Eye (tissue), 1 donor: ENCODE data around the gene CFAP58.
"Not testable (repeated sequence)": the region's sequence is repeated elsewhere in the genome, so short reads cannot be mapped to it uniquely, and the experiment has no call there.

Source experiments
- DNase-seq: peaks from one replicate; pipeline ENCODE4 v3.0.0-alpha.2; 2015

CFAP58 gene

DNA sequence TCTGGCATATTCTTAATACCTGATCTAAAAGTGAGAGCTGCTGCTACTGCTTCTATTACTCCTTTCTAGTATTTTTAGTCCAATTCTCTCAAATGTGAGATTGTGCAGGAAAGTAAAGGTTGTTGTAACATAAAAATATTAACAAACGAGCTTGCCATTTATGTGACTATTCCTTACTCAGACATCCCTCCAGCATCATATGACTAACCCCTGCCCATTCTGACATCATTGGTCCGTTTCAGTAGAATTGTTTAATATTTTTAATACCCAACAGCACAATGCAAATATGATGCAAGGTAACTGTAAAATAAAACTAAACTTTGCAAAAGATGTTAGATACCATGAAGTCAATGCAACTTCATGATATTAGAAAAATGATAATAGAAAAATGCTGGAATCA is 83.6 kb downstream of the CFAP58 start:
- DNase-seq: no peak

DNA sequence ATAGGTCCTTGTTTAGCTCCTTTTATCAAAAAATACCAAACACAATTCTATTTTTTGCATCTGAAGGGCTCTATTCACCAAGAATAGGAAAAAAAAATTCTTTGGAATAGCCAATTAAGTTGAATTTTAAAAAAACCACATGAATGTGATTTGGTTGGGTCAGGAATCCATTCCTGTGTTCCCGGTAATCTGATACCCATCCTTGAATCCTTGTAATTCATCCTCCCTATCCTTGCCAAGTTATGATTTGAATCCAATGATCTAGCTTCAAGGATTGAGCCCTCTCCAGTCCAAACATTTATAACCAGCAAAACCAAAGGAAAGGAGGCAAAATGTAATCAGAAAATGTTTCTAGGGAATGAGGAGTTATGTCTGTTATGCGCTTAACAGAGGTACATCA is 86.6 kb downstream of the CFAP58 start:
- no peak for DNase-seq

DNA sequence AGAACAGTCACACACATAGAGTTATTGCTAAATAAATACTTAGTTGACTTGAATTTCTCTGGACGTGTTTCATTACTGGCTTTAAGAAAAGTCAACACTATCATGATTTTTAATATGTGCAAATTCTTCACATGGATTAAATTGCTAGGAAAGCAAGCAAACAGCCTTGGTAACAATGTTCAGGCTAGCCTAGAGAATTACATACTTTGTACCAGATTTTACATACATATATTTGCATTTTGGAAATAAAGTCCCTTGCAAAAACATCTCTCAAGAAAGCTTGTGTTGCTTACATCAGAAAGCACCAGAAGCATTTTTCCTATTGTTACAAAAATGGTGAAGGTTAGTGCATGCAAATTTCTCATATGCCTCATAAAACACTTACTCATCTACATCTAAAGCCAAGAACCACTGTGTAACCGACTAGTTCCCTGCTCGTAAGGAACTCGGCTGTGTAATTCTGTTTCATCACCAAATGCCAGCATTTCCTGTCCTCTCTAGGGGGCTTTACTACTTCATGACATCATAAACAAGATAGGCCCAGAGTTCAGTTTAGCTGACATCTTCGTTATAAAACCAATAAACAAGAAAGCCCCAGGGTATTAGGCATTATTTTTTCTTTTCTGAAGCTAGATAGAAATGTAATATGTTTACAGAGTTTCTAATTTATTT is 87.8 kb downstream of the CFAP58 start:
- DNase-seq: peak; percentile 40

DNA sequence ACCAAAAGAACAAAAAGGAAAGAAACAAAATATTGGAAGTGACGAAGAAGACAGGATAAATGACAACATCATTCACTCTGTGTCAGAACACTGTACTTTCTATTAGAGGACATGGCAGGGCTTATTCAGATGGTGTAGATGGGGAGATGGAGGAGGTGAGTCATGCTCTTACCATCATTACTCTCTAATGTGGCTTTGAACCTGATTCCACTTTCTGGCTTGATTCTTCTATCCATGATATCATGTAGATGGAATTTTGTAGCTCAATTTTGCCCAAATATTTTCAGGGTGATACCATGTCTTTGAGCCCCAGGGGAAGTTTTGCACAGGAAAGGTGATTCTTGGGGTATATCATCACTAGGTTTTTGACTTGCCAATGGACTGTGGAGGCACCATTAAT is 91.7 kb downstream of the CFAP58 start:
- no peak for DNase-seq

DNA sequence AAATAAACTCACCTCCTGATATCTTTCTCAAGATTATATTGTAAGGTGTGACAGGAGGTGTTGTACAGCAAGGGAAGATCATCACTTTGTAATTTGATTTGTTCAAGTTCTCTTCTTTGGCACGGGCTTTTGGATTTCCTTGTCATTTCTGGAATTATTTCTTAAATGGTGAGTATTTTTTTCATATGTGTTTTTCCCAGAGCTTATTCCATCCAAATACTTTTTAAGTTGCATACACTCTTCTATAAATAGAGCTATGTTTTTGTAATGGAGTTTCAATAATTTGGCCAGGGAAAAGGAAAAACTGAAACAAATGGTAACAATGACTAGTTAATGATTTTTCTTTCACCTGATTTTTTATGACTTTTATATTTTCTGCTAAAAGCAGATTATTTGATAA is 92.5 kb downstream of the CFAP58 start:
- no peak for DNase-seq

DNA sequence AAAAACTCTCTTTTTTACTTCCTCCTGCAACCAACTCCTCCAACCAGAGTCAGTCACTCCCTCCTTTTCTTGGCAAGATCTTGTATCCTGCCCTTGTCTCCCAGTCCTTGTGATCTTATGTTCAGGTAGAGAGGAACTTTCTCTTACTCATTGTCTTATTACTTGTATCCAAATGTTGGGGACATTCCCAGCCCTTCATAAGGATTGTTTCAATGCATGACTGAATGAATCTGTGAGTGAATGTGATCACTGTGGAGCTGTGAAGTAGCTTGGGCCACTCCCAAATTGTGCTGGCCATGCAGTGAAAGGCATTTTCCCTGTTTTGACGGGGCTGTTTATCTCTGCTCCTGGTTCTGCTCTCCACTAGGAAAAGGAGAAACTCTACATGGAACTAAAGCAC is 93.7 kb downstream of the CFAP58 start:
- DNase-seq: no peak

DNA sequence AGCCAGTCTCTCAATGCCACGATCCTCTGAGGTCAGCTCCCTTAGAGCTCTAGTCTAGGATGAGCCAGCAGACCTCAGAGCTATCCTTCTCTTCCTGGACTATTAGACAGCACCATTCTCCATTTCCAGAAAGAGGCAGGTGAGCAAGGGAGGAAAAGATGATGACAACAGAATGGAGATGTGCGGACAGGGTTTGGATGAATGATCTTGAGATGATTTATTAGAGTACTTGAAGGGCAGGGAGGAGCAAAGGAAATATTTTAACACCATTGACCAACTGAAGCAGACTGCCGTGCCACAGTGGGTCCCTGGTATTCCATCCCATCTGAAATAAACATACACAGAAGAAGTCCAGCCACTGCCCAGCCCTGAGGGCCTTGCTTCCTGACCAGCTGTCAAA is 94.3 kb downstream of the CFAP58 start:
- DNase-seq: no peak

DNA sequence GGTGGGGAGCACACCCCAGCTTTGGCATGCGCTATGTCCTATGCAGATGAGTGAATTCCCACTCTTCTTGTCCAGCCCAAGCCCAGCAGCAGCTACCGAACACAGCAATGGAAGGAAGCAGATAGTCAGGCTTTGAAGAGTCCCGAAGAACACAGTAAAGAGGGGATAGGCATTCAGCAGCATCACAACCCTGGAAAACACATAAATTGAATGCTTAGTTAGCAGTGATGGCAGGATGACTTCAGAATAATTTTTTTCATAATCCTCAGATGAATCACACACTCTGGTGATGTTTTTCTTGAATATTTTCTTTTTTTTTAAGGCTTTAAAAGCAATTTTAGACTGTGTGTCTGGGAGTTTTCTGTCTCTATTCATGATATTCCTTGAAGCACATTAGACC is 95.8 kb downstream of the CFAP58 start:
- DNase-seq: no peak

DNA sequence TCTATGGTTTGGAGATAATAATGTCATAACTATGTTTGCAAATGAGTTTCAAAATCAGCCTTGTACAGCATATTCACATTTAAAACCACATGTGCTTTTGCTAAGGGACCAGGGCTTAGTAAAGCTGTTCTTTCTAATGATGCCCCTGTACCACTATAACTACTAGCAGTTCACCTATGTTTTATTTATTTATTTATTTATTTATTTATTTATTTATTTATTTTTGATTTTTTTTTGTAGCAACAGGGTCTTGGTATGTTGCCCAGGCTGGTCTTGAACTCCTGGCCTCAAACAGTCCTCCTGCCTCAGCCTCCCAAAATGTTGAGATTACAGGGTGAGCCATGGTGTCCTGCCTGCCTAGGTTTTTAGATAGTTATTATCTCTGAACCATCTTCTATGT is 96.9 kb downstream of the CFAP58 start:
- DNase-seq: no peak

DNA sequence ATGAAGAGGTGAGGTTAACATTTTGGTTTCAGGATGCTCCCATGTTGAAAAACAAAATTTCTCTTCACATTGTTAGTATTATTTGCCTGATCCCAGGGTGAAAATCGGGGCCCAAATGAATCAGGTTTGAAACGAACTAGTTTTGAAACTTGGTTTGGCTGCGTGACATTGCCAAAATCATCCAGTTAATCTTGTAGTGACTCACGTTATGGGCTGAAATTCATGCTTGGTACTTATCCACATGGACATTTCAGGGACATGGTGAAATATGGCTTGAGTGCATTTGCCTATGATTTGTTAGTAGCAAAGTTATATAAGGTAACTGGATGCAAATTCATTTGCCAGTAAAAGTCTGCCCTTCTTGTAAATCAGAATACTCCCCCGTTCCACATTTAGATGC is 97.3 kb downstream of the CFAP58 start:
- DNase-seq: no peak

DNA sequence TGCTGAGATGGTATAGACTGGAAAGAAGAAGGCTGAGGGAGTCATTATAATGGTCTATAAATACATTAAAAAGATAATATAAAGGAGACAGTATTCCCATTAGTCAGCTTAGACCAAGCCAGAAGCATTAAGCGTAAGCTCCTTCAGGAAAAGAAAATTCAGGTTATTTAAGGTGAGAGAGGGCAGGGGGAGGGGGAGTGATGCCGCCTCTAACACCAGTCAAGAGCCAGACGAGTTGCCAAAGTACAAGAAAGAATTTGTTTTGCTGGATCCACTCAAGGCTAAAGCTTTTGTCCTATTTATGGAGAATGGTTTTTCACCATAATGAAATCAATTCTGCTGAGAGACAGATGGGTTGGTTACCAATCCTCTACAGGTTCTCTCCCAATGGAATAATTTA is 99.3 kb downstream of the CFAP58 start:
- DNase-seq: no peak

DNA sequence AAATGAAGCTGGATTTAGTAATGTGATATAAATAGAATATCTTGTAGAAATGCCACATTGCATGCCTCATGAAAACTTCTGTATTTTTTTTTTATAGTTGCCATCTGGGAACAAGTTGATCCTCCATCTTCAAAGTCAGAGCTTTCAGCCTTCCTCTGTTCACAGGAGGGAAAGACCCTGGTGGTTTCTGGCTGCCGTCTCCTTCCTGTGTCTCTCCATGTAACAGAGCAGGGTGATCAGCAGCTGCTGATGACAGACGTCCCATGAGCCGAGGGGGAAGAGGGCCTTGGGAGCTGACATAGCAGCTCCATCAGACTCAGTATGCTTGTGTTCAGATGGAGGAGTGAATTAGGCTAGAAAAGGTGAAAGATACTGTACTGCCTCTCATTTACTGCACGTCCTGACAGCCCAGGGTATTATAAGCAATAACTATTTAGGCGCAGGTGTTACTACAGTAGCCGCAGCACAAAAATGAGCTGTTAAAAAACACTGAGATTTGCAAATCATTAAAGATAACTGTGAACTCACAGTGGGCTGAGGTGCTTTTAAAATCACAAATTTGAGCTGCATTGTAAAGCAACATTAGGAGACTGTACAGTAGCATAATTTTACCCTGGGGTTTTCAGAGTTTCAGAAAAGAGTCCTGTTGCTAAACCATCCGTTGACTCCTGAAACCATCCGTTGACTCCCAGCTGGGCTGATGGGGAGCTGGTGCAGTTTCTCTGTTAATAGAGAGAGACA is 103.3 kb downstream of the CFAP58 start:
- DNase-seq: no peak

DNA sequence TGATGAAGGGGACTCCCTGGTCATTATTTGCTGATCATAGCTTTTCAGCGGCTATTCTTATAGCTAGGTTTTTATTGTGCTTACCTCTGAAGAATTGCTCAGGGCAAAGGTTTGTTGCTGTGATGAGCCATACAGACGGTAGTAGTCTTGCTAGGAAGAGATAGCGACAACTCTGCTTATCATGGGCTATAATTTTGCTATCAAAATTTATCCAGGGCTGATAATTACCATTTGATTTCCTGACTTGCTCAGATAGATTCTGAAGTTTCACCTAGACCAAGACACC is 103.9 kb downstream of the CFAP58 start:
- DNase-seq: no peak

DNA sequence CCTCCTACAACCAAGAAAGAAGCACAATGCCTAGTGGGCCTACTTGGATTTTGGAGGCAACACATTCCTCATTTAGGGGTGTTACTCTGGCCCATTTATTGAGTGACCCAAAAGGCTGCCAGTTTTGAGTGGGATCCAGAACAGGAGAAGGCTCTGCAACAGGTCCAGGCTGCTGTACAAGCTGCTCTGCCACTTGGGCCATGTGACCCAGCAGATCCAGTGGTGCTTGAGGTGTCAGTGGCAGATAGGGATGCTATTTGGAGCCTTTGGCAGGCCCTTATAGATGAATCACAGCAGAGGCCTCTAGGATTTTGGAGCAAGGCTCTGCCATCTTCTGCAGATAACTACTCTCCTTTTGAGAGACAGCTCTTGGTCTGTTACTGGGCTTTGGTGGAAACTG is 111.9 kb downstream of the CFAP58 start:
- DNase-seq: not testable (repeated sequence)

DNA sequence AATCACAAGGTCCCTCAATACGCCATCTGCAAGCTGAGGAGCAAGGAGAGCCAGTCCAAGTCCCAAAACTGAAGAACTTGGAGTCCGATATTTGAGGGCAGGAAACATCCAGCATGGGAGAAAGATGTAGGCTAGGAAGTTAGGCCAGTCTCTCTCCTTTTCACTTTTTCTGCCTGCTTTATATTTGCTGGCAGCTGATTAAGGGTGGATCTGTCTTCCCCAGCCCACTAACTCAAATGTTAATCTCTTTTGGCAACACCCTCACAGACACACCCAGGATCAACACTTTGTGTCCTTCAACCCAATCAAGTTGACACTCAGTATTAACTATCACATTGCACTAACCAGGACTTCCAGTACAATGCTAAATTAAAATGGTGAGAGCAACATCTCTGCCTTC is 115.2 kb downstream of the CFAP58 start:
- not testable (repeated sequence) for DNase-seq

DNA sequence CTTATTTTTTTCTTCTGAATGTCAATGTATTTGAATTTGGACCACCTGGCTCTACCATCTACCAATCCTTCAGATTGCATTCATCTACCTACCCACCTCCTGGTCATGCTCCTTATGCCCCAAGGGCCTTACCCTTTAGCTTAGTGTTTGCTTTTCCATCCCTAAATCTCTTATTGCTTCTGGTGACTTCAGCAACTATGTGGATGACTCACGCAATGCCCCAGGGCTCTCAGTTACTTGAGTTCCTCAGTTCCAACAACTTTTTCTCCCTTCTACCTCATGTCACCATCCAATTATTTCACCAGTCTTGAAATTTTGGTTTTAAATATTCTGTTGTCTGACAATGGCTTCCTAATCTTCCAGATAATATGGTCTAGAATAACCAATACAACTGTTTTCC is 118.9 kb downstream of the CFAP58 start:
- DNase-seq: no peak

DNA sequence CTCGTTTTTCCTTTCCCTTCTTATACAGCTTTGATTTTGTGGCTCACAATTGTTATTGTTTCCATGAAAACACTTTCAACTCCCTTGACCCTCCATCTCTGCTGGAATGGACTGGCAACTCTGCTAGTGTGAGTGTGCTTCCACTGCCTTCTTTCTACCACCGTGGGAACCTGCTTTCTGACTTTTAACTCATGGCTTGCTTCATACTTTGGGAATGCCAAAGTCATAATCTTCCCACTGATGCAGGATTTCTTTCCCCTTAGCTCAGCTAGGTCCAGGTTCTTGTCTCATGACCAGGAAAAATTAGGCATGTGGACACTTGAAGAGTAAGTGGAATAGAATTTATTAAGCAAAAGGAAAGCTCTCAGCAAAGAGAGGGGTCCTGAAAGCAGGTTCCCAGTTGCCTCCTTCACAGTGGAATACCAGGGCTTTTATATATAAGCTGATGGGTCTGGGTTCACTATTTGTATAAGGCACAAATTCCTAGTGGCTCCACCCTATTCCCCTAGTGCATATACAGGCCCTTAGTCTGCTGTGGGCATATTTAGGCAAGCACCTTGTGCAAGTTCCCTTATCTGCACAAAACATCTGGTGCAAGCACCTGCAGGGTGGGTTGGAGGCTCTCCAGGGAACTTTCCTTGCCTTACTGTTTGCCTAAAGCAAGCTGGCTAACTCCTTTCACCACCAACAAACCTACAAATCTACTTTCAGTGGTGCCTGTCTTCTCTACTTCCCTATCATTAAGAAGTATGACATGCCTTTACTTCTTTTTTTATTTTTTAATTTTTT is 119.5 kb downstream of the CFAP58 start:
- no peak for DNase-seq

DNA sequence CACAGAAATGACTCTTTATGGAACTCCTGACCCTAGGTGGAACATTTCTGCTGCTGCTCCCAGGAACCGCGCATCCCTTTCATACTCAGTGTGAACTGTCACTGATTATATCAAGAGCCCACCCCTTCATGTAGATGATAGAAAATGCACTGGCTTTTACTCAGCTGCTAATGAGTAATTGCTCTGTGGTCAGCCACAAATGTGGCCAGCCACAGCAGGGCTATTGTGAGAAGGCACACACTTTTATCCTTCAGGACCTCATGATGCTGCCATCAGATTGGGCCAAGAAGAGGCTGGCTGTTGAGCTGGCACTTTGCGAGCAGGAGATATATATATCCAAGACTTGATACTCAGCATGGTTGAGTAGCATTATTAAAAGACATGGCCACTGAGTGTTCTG is 124.7 kb downstream of the CFAP58 start:
- DNase-seq: no peak

DNA sequence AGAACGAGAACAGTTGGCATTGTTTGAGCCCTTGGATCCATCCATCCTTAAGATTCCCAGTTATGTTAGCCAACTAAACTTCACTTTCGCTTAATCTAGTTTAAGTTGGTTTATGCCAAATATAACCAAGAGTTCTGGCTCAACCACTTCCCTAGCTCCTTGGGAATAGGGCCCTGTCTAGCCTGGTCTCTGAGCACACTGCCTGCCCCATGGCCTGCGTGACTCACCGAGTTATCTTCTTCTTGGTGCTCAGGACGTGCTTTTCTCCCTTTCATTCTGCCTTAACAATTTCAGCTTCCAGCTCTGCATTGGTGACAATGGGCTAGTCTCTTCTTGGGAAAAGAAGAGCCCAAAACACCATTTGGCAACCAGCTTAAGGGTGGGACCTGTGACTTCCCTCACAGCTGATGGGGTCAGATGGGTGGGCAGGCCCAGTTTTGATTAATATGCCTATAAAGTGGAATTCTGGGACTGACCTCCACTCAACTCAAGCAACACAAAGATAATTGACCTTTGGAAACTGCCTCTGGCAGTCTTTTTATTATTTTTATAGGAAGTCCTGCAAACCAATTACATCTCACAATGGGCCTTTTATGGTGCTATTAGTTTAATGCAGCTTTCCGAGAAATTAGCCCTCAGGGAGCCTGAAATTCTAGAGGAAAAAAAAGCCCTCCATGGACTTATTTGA is 126.4 kb downstream of the CFAP58 start:
- DNase-seq: no peak

DNA sequence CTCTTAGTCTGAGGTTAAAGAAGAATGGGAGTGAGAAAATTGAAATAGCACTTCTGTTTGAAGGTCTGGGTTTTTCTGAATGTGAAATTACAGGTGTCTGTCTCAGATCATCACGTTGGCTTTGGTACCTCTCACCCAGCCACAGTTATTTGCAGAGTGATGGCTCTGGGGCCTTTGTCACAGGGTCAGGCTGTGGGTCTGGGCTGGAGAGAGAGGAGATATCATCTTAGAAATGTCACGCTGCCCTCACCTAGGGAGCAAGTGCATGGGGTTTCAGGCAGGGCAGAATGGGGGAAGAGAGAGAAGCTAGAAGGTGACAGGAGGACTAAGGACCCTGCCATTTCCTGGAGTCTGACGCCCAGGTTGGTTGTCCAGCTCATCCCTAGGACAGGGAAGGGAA is 127.2 kb downstream of the CFAP58 start:
- DNase-seq: no peak

DNA sequence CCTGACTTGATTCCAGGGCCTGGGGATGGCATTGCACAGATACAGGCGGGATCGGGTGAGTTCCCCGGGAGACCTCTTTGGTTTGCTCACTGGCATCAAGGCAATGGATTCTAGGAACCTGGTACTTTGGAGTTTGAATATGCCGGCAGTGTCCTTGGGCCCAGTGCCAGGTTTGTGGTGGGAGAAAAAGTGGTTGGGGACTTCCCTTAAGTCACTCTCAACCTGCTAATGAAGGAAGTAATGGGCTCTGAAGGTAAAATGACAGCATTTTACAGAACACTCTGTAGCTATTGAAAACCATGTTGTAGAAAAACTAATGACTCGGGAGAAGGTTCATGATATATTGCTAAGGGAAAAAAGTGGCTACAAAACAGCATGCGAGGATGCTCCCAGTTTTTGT is 129.9 kb downstream of the CFAP58 start:
- no peak for DNase-seq

DNA sequence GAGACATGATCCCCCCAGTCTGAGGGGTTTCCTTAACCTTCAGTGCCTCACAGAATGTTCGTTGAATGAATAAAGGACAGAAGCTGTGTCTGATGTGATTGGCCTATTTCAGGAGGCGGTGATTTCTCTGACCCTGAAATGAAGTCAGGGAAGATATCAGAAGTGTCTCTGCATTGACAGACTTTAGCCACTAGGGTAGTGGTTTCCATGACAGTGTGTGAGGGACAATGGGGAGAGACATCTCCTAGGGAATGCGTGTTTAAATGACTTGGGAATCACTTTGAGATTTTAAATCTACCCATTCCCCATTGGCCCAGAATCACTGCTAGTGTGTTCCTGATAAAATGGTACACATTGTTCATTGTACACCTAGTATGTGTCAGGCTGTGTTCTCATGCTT is 132.0 kb downstream of the CFAP58 start:
- DNase-seq: no peak

DNA sequence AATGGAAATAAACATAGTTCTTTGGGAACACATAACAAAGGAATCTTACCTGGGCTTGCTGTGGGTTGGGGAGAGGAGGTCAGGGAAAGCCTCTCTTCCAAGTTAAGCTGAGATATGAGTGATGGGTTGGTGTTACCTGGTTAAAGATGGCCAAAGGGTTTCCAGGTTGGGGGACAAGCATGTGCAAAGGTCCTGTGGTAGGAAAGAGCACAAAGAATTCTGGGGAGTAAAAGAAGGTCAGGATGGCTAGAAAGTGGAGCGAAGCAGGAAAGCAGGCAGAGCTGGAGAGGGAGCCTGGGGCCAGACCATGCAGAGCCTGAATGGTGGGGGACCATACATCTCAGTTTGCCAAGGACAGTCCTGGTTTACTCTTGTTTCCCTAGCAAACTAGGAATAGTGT is 133.2 kb downstream of the CFAP58 start:
- no peak for DNase-seq
